HEK293 (cell line): ENCODE results near the gene CD109.

Experiments used
- CTCF ChIA-PET: fragments of 350-600 bp; formaldehyde crosslinking; extraction: SDS; loops from one replicate; lab custom pipeline; 2021; ENCODE audit warnings: antibody characterized with exemption; lab: Yijun Ruan, JAX
- POLR2A ChIA-PET: fragments of 300-600 bp; formaldehyde crosslinking; extraction: SDS; loops from one replicate; lab custom pipeline; 2020; ENCODE audit warnings: antibody characterized with exemption, inconsistent platforms; lab: Yijun Ruan, JAX
- H3K27ac ChIP-seq: fragments of 200-500 bp; sonication (Bioruptor generic); 2 replicates; pipeline ENCODE4 v1.5.1; 2014; ENCODE audit warnings: low read depth, low read length, control low read depth, inconsistent platforms; ENCODE audit errors: extremely low read depth
- H3K36me3 ChIP-seq, 2 experiments: fragments of 200-500 bp in 1 of 2; sonication (Bioruptor generic) in 1 of 2; 1 replicate in 1 of 2; 2 replicates in 1 of 2; pipeline ENCODE4 v1.5.1; 2014 to 2017; ENCODE audit warnings: inconsistent platforms in 2 of 2, low read length in 2 of 2; ENCODE audit not compliant: control insufficient read depth in 2 of 2, insufficient read depth in 1 of 2
- H3K4me1 ChIP-seq: fragments of 200-500 bp; sonication (Bioruptor generic); 2 replicates; pipeline ENCODE4 v1.5.1; 2014; ENCODE audit warnings: mild to moderate bottlenecking, low read length, inconsistent platforms; ENCODE audit not compliant: control insufficient read depth, insufficient read depth
- H3K4me3 ChIP-seq: 2 replicates; pipeline ENCODE4 v1.5.1; 2011; ENCODE audit warnings: low read depth, mild to moderate bottlenecking, control low read depth, low read length, moderate library complexity
- H3K9me3 ChIP-seq: fragments of 200-500 bp; sonication (Bioruptor generic); 2 replicates; pipeline ENCODE4 v1.5.1; 2014; ENCODE audit warnings: low read depth, low read length, inconsistent platforms; ENCODE audit not compliant: control insufficient read depth, insufficient read depth
- FEZF1 ChIP-seq: fragments of 450-650 bp; formaldehyde crosslinking; IDR thresholded peaks from 2 replicates; pipeline ENCODE4 v1.5.1; 2016; ENCODE audit warnings: missing biosample characterization, missing genetic modification characterization
- GFI1B ChIP-seq: fragments of 450-650 bp; formaldehyde crosslinking; IDR thresholded peaks from 2 replicates; pipeline ENCODE4 v1.5.1; 2016; ENCODE audit warnings: missing biosample characterization, missing genetic modification characterization
- GLIS2 ChIP-seq: fragments of 450-650 bp; formaldehyde crosslinking; IDR thresholded peaks from 2 replicates; pipeline ENCODE4 v1.5.1; 2016; ENCODE audit warnings: missing biosample characterization, missing genetic modification characterization
- SCRT2 ChIP-seq: fragments of 450-650 bp; formaldehyde crosslinking; IDR thresholded peaks from 2 replicates; pipeline ENCODE4 v1.5.1; 2016; ENCODE audit warnings: missing biosample characterization, missing genetic modification characterization
- SP3 ChIP-seq: fragments of 450-650 bp; formaldehyde crosslinking; IDR thresholded peaks from 2 replicates; pipeline ENCODE4 v1.5.1; 2016; ENCODE audit warnings: missing biosample characterization, missing genetic modification characterization
- TCF7L2 ChIP-seq: IDR thresholded peaks from 2 replicates; pipeline ENCODE4 v1.6.1; 2011; ENCODE audit warnings: low read depth, mild to moderate bottlenecking, inconsistent platforms, low read length, moderate library complexity, borderline replicate concordance
- ZFP3 ChIP-seq: fragments of 450-650 bp; formaldehyde crosslinking; IDR thresholded peaks from 2 replicates; pipeline ENCODE4 v1.5.1; 2016; ENCODE audit warnings: low read depth, missing biosample characterization, missing genetic modification characterization
- ZNF132 ChIP-seq: fragments of 450-650 bp; formaldehyde crosslinking; IDR thresholded peaks from 2 replicates; pipeline ENCODE4 v1.5.1; 2017; ENCODE audit warnings: missing biosample characterization, missing genetic modification characterization, borderline replicate concordance
- ZNF138 ChIP-seq: fragments of 450-650 bp; formaldehyde crosslinking; IDR thresholded peaks from 2 replicates; pipeline ENCODE4 v1.5.1; 2016; ENCODE audit warnings: missing biosample characterization, missing genetic modification characterization, borderline replicate concordance
- ZNF155 ChIP-seq: fragments of 450-650 bp; formaldehyde crosslinking; IDR thresholded peaks from 2 replicates; pipeline ENCODE4 v1.5.1; 2016; ENCODE audit warnings: missing biosample characterization, missing genetic modification characterization
- ZNF16 ChIP-seq: fragments of 450-650 bp; formaldehyde crosslinking; IDR thresholded peaks from 2 replicates; pipeline ENCODE4 v1.5.1; 2016; ENCODE audit warnings: low read depth, missing biosample characterization, missing genetic modification characterization
- ZNF169 ChIP-seq: fragments of 450-650 bp; formaldehyde crosslinking; IDR thresholded peaks from 2 replicates; pipeline ENCODE4 v1.5.1; 2016; ENCODE audit warnings: missing biosample characterization, missing genetic modification characterization
- ZNF266 ChIP-seq: fragments of 450-650 bp; formaldehyde crosslinking; IDR thresholded peaks from 2 replicates; pipeline ENCODE4 v1.5.1; 2016; ENCODE audit warnings: missing biosample characterization, missing genetic modification characterization, low read depth
- ZNF324 ChIP-seq: fragments of 450-650 bp; formaldehyde crosslinking; IDR thresholded peaks from 2 replicates; pipeline ENCODE4 v1.5.1; 2016; ENCODE audit warnings: missing biosample characterization, missing genetic modification characterization
- ZNF394 ChIP-seq: fragments of 450-650 bp; formaldehyde crosslinking; IDR thresholded peaks from 2 replicates; pipeline ENCODE4 v1.5.1; 2016; ENCODE audit warnings: missing biosample characterization, missing genetic modification characterization, mild to moderate bottlenecking, moderate library complexity, borderline replicate concordance
- ZNF433 ChIP-seq: fragments of 450-650 bp; formaldehyde crosslinking; IDR thresholded peaks from 2 replicates; pipeline ENCODE4 v1.5.1; 2016; ENCODE audit warnings: missing biosample characterization, missing genetic modification characterization, low read depth
- ZNF521 ChIP-seq: fragments of 450-650 bp; formaldehyde crosslinking; IDR thresholded peaks from 2 replicates; pipeline ENCODE4 v1.5.1; 2017; ENCODE audit warnings: missing biosample characterization, mild to moderate bottlenecking, missing genetic modification characterization
- ZNF623 ChIP-seq: fragments of 450-650 bp; formaldehyde crosslinking; IDR thresholded peaks from 2 replicates; pipeline ENCODE4 v1.5.1; 2016; ENCODE audit warnings: missing biosample characterization, missing genetic modification characterization
- ZNF664 ChIP-seq: fragments of 450-650 bp; formaldehyde crosslinking; IDR thresholded peaks from 2 replicates; pipeline ENCODE4 v1.5.1; 2016; ENCODE audit warnings: missing biosample characterization, missing genetic modification characterization
- ZNF704 ChIP-seq: fragments of 450-650 bp; formaldehyde crosslinking; IDR thresholded peaks from 2 replicates; pipeline ENCODE4 v1.5.1; 2016; ENCODE audit warnings: missing biosample characterization, missing genetic modification characterization
- ZNF777 ChIP-seq: fragments of 450-650 bp; formaldehyde crosslinking; IDR thresholded peaks from 2 replicates; pipeline ENCODE4 v1.5.1; 2017; ENCODE audit warnings: missing biosample characterization, missing genetic modification characterization, borderline replicate concordance
- ZNF785 ChIP-seq: fragments of 450-650 bp; formaldehyde crosslinking; IDR thresholded peaks from 2 replicates; pipeline ENCODE4 v1.5.1; 2016; ENCODE audit warnings: missing biosample characterization, missing genetic modification characterization
- ZNF843 ChIP-seq: fragments of 450-650 bp; formaldehyde crosslinking; IDR thresholded peaks from 2 replicates; pipeline ENCODE4 v1.5.1; 2016; ENCODE audit warnings: missing biosample characterization, missing genetic modification characterization
- ZSCAN16 ChIP-seq: fragments of 450-650 bp; formaldehyde crosslinking; IDR thresholded peaks from 2 replicates; pipeline ENCODE4 v1.5.1; 2016; ENCODE audit warnings: missing biosample characterization, missing genetic modification characterization
- ZSCAN23 ChIP-seq: fragments of 450-650 bp; formaldehyde crosslinking; IDR thresholded peaks from 2 replicates; pipeline ENCODE4 v1.5.1; 2016; ENCODE audit warnings: missing biosample characterization, missing genetic modification characterization
- ZXDB ChIP-seq: fragments of 450-650 bp; formaldehyde crosslinking; IDR thresholded peaks from 2 replicates; pipeline ENCODE4 v1.5.1; 2016; ENCODE audit warnings: missing biosample characterization, missing genetic modification characterization

CD109 gene

GRCh38 chr6:73667798-73668197 is 28.2 kb upstream of the CD109 start:
- CTCF ChIA-PET, result interaction anchor here (0.7 to 3.5 kb wide), 3 partner anchors 7 to 66 kb away, joined by 3 to 33 read pairs (median 4); no protein-coding TSS in a partner anchor

GRCh38 chr6:73669005-73669404 is 27.0 kb upstream of the CD109 start:
- H3K4me1 ChIP-seq, result no peaks in the 10 kb centered on the region
- ChIA-PET CTCF (interaction anchor here (1.0 kb wide), 1 partner anchor 64 kb away, joined by 3 read pairs; no protein-coding TSS in a partner anchor), POLR2A (interaction anchor here (0.5 kb wide), 1 partner anchor 148 kb away, joined by 3 read pairs; the partner anchor contains the start of gene EEF1A1)
- H3K36me3 ChIP-seq, result no peaks in the 10 kb centered on the region
- no peak overlapping the region for H3K27ac ChIP-seq
- H3K4me3 ChIP-seq, result no peak overlapping the region
- H3K9me3 ChIP-seq, result no peaks in the 10 kb centered on the region
- TF ChIP-seq GFI1B (tag by site-specific recombination) (no peak), ZSCAN23 (tag by site-specific recombination) (no peak), ZSCAN16 (tag by site-specific recombination) (no peak), ZNF266 (no peak), ZNF394 (tag by site-specific recombination) (no peak), TCF7L2 (no peak), ZNF664 (no peak), SCRT2 (tag by site-specific recombination) (no peak), ZNF324 (tag by site-specific recombination) (no peak), ZXDB (no peak), ZNF521 (no peak)
- TF ChIP-seq, all 188 proteins: peak for 0

More at GRCh38 chr6:73667798-73668197, 28.2 kb upstream of the CD109 start:
- TF ChIP-seq SP3 (tag by site-specific recombination), result no peak
- TF ChIP-seq GLIS2 (tag by site-specific recombination), result no peak
- no peak for TF ChIP-seq ZNF132
- TF ChIP-seq ZNF138 (tag by site-specific recombination), result no peak
- POLR2A ChIA-PET, result no interaction called here
- H3K4me1 ChIP-seq, result no peaks in the 10 kb centered on the region
- no peak overlapping the region for H3K27ac ChIP-seq
- no peak overlapping the region for H3K4me3 ChIP-seq
- H3K9me3 ChIP-seq, result no peaks in the 10 kb centered on the region
- H3K36me3 ChIP-seq, result no peaks in the 10 kb centered on the region

GRCh38 chr6:73671911-73672685 is 23.9 kb upstream of the CD109 start:
- ChIA-PET POLR2A (no interaction called here), CTCF (interaction anchor here (0.5 to 10.3 kb wide), 6 partner anchors 9 to 277 kb away, joined by 3 to 179 read pairs (median 4); no protein-coding TSS in a partner anchor)

More at GRCh38 chr6:73671911-73672685, 23.9 kb upstream of the CD109 start:
- Histone ChIP-seq H3K9me3 (no peaks in the 10 kb centered on the region), H3K27ac (no peak overlapping the region), H3K4me1 (no peaks in the 10 kb centered on the region), H3K4me3 (no peak overlapping the region), H3K36me3 (no peaks in the 10 kb centered on the region)
- no peak for TF ChIP-seq ZNF169 (tag by site-specific recombination)
- no peak for TF ChIP-seq ZNF785 (tag by site-specific recombination)
- TF ChIP-seq ZNF155 (tag by site-specific recombination), result no peak
- TF ChIP-seq FEZF1 (tag by site-specific recombination), result no peak
- TF ChIP-seq ZNF704 (tag by site-specific recombination), result no peak
- TF ChIP-seq ZNF16 (tag by site-specific recombination), result no peak
- TF ChIP-seq ZNF623, result no peak
- no peak for TF ChIP-seq ZNF777 (tag by site-specific recombination)
- TF ChIP-seq ZNF843, result no peak
- no peak for TF ChIP-seq ZFP3 (tag by site-specific recombination)
- TF ChIP-seq ZNF433, result no peak
